Uterus (tissue), 4 donors: ENCODE data around the gene SOCS4. TPM values are rescaled to one million over a fixed set of nuclear protein-coding genes. Genes with fewer than 3 reads are reported as not detected.

ENCODE experiments used
- DNase-seq, 2 donors: peaks; one replicate each; pipeline ENCODE4 v3.0.0-alpha.2; 2019 to 2020
- H3K27ac ChIP-seq, 2 donors: fragments of 200-600 bp; sonication (generic); 1 replicate in 1 of 2; 2 replicates in 1 of 2; pipeline ENCODE4 v1.5.1; 2016 to 2018
- H3K27me3 ChIP-seq, 2 donors: fragments of 200-600 bp; sonication (generic); one replicate each; pipeline ENCODE4 v1.5.1; 2018 to 2019; ENCODE audit warnings: control low read depth in 1 of 2
- H3K36me3 ChIP-seq, 2 donors: fragments of 200-600 bp; sonication (generic); one replicate each; pipeline ENCODE4 v1.5.1; 2019; ENCODE audit warnings: control low read depth in 1 of 2
- H3K4me1 ChIP-seq, 2 donors: fragments of 200-600 bp; sonication (generic); one replicate each; pipeline ENCODE4 v1.5.1; 2018 to 2019; ENCODE audit warnings: control low read depth in 1 of 2
- H3K4me3 ChIP-seq, 2 donors: fragments of 200-600 bp; sonication (generic); 1 replicate in 1 of 2; 2 replicates in 1 of 2; pipeline ENCODE4 v1.5.1; 2018 to 2019; ENCODE audit warnings: mild to moderate bottlenecking in 1 of 2
- H3K9me3 ChIP-seq, 2 donors: fragments of 200-600 bp; sonication (generic); one replicate each; pipeline ENCODE4 v1.5.1; 2019; ENCODE audit warnings: control low read depth in 1 of 2
- CTCF ChIP-seq, 4 experiments: fragments of 200-600 bp in 2 of 4; fragments of 450-650 bp in 2 of 4; sonication (generic) in 2 of 4; IDR thresholded peaks; one replicate each; pipeline ENCODE4 v1.5.1; 2016 to 2019; ENCODE audit warnings: antibody characterized with exemption in 4 of 4, mild to moderate bottlenecking in 2 of 4, moderate library complexity in 1 of 4
- POLR2A ChIP-seq, 2 donors: fragments of 450-650 bp; IDR thresholded peaks; one replicate each; pipeline ENCODE4 v1.6.1; 2016; ENCODE audit warnings: antibody characterized with exemption in 2 of 2, mild to moderate bottlenecking in 1 of 2, moderate library complexity in 1 of 2
- intact Hi-C: fragments of 100-400 bp; cut with DNase I; formaldehyde crosslinking; loops from one replicate; pipeline ENCODE4 v1.15.1; 2023; ENCODE audit warnings: low total_unique reads
- total RNA-seq, 4 donors: library from RNA; depleted of rRNA in 3 of 4; stranded (reverse); fragments of >200 nt in 3 of 4; gene quantifications; one replicate each; pipeline versions ENCODE4 v1.1.0 to v1.2.4, GENCODE V29; 2014 to 2023
- donor health status: DM: yes; HTN: yes; CAD: no.

Gene SOCS4, protein sequence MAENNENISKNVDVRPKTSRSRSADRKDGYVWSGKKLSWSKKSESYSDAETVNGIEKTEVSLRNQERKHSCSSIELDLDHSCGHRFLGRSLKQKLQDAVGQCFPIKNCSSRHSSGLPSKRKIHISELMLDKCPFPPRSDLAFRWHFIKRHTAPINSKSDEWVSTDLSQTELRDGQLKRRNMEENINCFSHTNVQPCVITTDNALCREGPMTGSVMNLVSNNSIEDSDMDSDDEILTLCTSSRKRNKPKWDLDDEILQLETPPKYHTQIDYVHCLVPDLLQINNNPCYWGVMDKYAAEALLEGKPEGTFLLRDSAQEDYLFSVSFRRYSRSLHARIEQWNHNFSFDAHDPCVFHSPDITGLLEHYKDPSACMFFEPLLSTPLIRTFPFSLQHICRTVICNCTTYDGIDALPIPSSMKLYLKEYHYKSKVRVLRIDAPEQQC
- 10 to 100 TPM; 10.2 to 36.4 (median 22.4) TPM for total RNA-seq

GRCh38 chr14:55026793-55027561 is at the start of gene SOCS4, which contains the start of gene WDHD1:
Gene SOCS4, plus strand, starts transcription at chr14:55027236. Its CDS starts 15,806 bp downstream, at chr14:55043042.
Gene WDHD1, minus strand, starts transcription at chr14:55027099. Its CDS starts 312 bp downstream, at chr14:55026787.
- peak within 1 kb of the TSS; percentile 59 to 60 for H3K4me3 ChIP-seq
- H3K27me3 ChIP-seq = no peaks in the 10 kb centered on the region
- intact Hi-C loops = no loop called here
- peaks cover 3 to 13% of the 10 kb centered on the region in 2 donors for H3K4me1 ChIP-seq
- DNase-seq = peak; percentile 90 to 94
- TF ChIP-seq POLR2A (IDR thresholded peaks at IDR 0.05) = peak; percentile 61 to 74
- TF ChIP-seq CTCF (IDR thresholded peaks at IDR 0.05) = peak in 3 of 4 experiments; percentile 24 to 55 (median 40)
- H3K27ac ChIP-seq = peak within 1 kb of the TSS; percentile 72 to 84
- H3K36me3 ChIP-seq = no peaks in the 10 kb centered on the region
- H3K9me3 ChIP-seq = no peaks in the 10 kb centered on the region

- intact Hi-C loops = no loop called here
- Histone ChIP-seq H3K36me3 (no peaks in the 10 kb centered on the region), H3K4me3 (no peak overlapping the region), H3K27ac (no peak overlapping the region), H3K9me3 (no peaks in the 10 kb centered on the region), H3K27me3 (no peaks in the 10 kb centered on the region), H3K4me1 (no peaks in the 10 kb centered on the region)
- no peak for DNase-seq
- TF ChIP-seq CTCF (IDR thresholded peaks at IDR 0.05) (no peak), POLR2A (IDR thresholded peaks at IDR 0.05) (no peak)
These were observed 48.0 kb upstream of the SOCS4 start for GRCh38 chr14:54979039-54979438.

GRCh38 chr14:54981698-54982097 is 45.3 kb upstream of the SOCS4 start:
- H3K4me3 ChIP-seq = no peak overlapping the region
- no peak for DNase-seq
- no peaks in the 10 kb centered on the region for H3K4me1 ChIP-seq
- no peak overlapping the region for H3K27ac ChIP-seq
- TF ChIP-seq POLR2A (IDR thresholded peaks at IDR 0.05) (no peak), CTCF (IDR thresholded peaks at IDR 0.05) (peak in 1 of 4 experiments; percentile 13)
- H3K36me3 ChIP-seq = no peaks in the 10 kb centered on the region
- H3K27me3 ChIP-seq = no peaks in the 10 kb centered on the region
- H3K9me3 ChIP-seq = no peaks in the 10 kb centered on the region
- intact Hi-C loops = no loop called here

DNA sequence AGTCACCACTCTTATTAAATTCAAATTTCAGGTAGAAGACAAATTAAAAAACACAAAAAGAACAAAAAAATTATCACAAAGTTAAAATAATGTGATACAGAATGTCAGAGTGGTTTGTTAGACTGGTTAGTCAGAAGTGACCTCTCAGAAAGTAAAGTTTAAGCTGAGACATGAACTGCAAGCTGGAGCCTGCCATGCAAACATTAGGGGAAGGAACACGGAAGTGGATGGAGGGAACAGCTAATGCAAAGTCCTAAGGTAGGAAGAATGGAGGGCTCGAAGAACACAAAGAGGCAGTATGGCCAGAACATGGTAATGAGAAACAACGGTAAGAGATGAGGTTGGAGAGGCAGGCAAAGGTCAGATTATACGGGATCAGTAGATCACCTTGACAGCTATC is 41.9 kb upstream of the SOCS4 start:
- TF ChIP-seq CTCF (IDR thresholded peaks at IDR 0.05) = no peak
- no peak overlapping the region for H3K27ac ChIP-seq
- H3K4me3 ChIP-seq = no peak overlapping the region
- no peak for DNase-seq
- H3K27me3 ChIP-seq = no peaks in the 10 kb centered on the region
- no peaks in the 10 kb centered on the region for H3K9me3 ChIP-seq
- intact Hi-C loops = no loop called here
- no peaks in the 10 kb centered on the region for H3K36me3 ChIP-seq
- H3K4me1 ChIP-seq = no peaks in the 10 kb centered on the region

GRCh38 chr14:55000381-55000780 is 26.7 kb upstream of the SOCS4 start:
- intact Hi-C loops = no loop called here
- no peak for TF ChIP-seq CTCF (IDR thresholded peaks at IDR 0.05)
- Histone ChIP-seq H3K9me3 (no peaks in the 10 kb centered on the region), H3K4me3 (no peak overlapping the region), H3K4me1 (no peaks in the 10 kb centered on the region), H3K36me3 (no peaks in the 10 kb centered on the region), H3K27ac (no peak overlapping the region), H3K27me3 (no peaks in the 10 kb centered on the region)
- DNase-seq = no peak
